H1 (cell line): Measurements from ENCODE around the gene ATG2B. TPM values are rescaled to one million over a fixed set of nuclear protein-coding genes. Genes with fewer than 3 reads are reported as not detected.

Experiments
- CTCF ChIA-PET: fragments of 300-600 bp; sonication (Branson Sonifier 250); formaldehyde crosslinking; loops from one replicate; lab custom pipeline; 2021; ENCODE audit not compliant: partially characterized antibody; lab: Charles Lee
- POLR2A ChIA-PET: fragments of 300-600 bp; sonication (Branson Sonifier 250); formaldehyde crosslinking; loops from one replicate; lab custom pipeline; 2021; ENCODE audit warnings: inconsistent platforms; ENCODE audit not compliant: partially characterized antibody; lab: Charles Lee
- DNase-seq, 2 experiments: peaks; one replicate each; pipeline versions ENCODE4 v3.0.0 to v3.0.0-alpha.2; 2010 to 2022; ENCODE audit warnings: low spot score in 2 of 2, low read depth in 1 of 2, mixed read lengths in 1 of 2
- FAIRE-seq: peaks from 2 replicates; lab custom pipeline; 2011; peaks lifted over from hg19 to GRCh38; lab: Jason Lieb, UNC
- H2AFZ ChIP-seq: 2 replicates; pipeline ENCODE4 v1.8.1; 2012; ENCODE audit warnings: low read length, inconsistent platforms
- H2AK5ac ChIP-seq: 2 replicates; pipeline ENCODE4 v1.6.1; 2013; ENCODE audit warnings: low read depth, low read length
- H2BK120ac ChIP-seq: replicated peaks from 2 replicates; pipeline ENCODE3; 2013; ENCODE audit warnings: low read depth, low read length, inconsistent platforms
- H2BK12ac ChIP-seq: 2 replicates; pipeline ENCODE4 v1.6.1; 2013; ENCODE audit warnings: low read depth, low read length
- H2BK15ac ChIP-seq: 2 replicates; pipeline ENCODE4 v1.6.1; 2013; ENCODE audit warnings: low read length
- H2BK20ac ChIP-seq: 2 replicates; pipeline ENCODE4 v1.6.1; 2013; ENCODE audit warnings: low read length
- H2BK5ac ChIP-seq: 2 replicates; pipeline ENCODE4 v1.6.1; 2013; ENCODE audit warnings: low read depth, low read length
- H3K14ac ChIP-seq: 2 replicates; pipeline ENCODE4 v1.6.1; 2013; ENCODE audit warnings: inconsistent platforms; ENCODE audit not compliant: insufficient read length
- H3K18ac ChIP-seq: 2 replicates; pipeline ENCODE4 v1.6.1; 2013; ENCODE audit warnings: low read length; ENCODE audit errors: extremely low read depth
- H3K23ac ChIP-seq: 2 replicates; pipeline ENCODE4 v1.6.1; 2013; ENCODE audit warnings: inconsistent platforms; ENCODE audit not compliant: insufficient read length
- H3K23me2 ChIP-seq: 2 replicates; pipeline ENCODE4 v1.6.1; 2013; ENCODE audit warnings: low read depth, low read length
- H3K27ac ChIP-seq: 2 replicates; pipeline ENCODE4 v1.6.1; 2011; ENCODE audit warnings: low read depth, low read length, inconsistent platforms
- H3K27me3 ChIP-seq, 4 experiments: replicated peaks in 1 of 4; 1 replicate in 1 of 4; 2 replicates in 3 of 4; pipeline versions ENCODE4 v1.6.1 to v1.8.1; 2011 to 2013; ENCODE audit warnings: low read length in 3 of 4, mild to moderate bottlenecking in 3 of 4, inconsistent platforms in 2 of 4, mixed read lengths in 2 of 4, moderate library complexity in 1 of 4; ENCODE audit not compliant: control insufficient read depth in 3 of 4, insufficient read depth in 3 of 4; ENCODE audit errors: extremely low read depth in 1 of 4
- H3K36me3 ChIP-seq, 4 experiments: 2 replicates each; pipeline versions ENCODE4 v1.6.1 to v1.8.1; 2011 to 2013; ENCODE audit warnings: mild to moderate bottlenecking in 4 of 4, low read length in 3 of 4, moderate library complexity in 2 of 4, control low read depth in 1 of 4, inconsistent platforms in 1 of 4; ENCODE audit not compliant: insufficient read depth in 4 of 4, control insufficient read depth in 2 of 4
- H3K4ac ChIP-seq: replicated peaks from 2 replicates; pipeline ENCODE3; 2013; ENCODE audit warnings: low read length, low read depth, mixed read lengths, inconsistent platforms; ENCODE audit not compliant: insufficient read length
- H3K4me1 ChIP-seq, 4 experiments: replicated peaks in 1 of 4; 1 replicate in 1 of 4; 2 replicates in 3 of 4; pipeline versions ENCODE4 v1.6.1 to v1.8.1; 2011 to 2013; ENCODE audit warnings: low read length in 3 of 4, inconsistent platforms in 2 of 4, mixed read lengths in 1 of 4; ENCODE audit not compliant: insufficient read depth in 4 of 4, control insufficient read depth in 3 of 4
- H3K4me2 ChIP-seq, 2 experiments: 2 replicates each; pipeline versions ENCODE4 v1.6.1 to v1.8.1; 2011 to 2013; ENCODE audit warnings: low read depth in 2 of 2, low read length in 2 of 2, control low read depth in 1 of 2, inconsistent platforms in 1 of 2, mild to moderate bottlenecking in 1 of 2; ENCODE audit not compliant: insufficient read depth in 1 of 2
- H3K4me3 ChIP-seq, 4 experiments: fragments of 200-600, 300-600 bp in 1 of 4; sonication (generic), shearing (Covaris generic), sonication (Bioruptor Twin) in 1 of 4; 2 replicates each; pipeline versions ENCODE4 v1.5.1 to v1.8.1; 2011 to 2016; ENCODE audit warnings: low read length in 4 of 4, low read depth in 3 of 4, control low read depth in 2 of 4, inconsistent platforms in 2 of 4, mild to moderate bottlenecking in 2 of 4, mixed read lengths in 1 of 4, moderate library complexity in 1 of 4; ENCODE audit not compliant: insufficient read depth in 2 of 4; ENCODE audit errors: extremely low read depth in 1 of 4
- H3K56ac ChIP-seq: replicated peaks from 2 replicates; pipeline ENCODE3; 2013; ENCODE audit warnings: low read depth, mild to moderate bottlenecking, mixed read lengths, low read length, inconsistent platforms; ENCODE audit not compliant: insufficient read length
- H3K79me1 ChIP-seq: 2 replicates; pipeline ENCODE4 v1.6.1; 2013; ENCODE audit warnings: low read depth, low read length, control low read depth
- H3K79me2 ChIP-seq, 2 experiments: 2 replicates each; pipeline versions ENCODE4 v1.6.1 to v1.8.1; 2012 to 2013; ENCODE audit warnings: low read length in 2 of 2, mild to moderate bottlenecking in 2 of 2, inconsistent platforms in 1 of 2; ENCODE audit not compliant: insufficient read depth in 2 of 2, control insufficient read depth in 1 of 2
- H3K9ac ChIP-seq, 4 experiments: replicated peaks in 1 of 4; 1 replicate in 1 of 4; 2 replicates in 3 of 4; pipeline versions ENCODE4 v1.6.1 to v1.8.1; 2011 to 2013; ENCODE audit warnings: low read depth in 3 of 4, low read length in 3 of 4, control low read depth in 2 of 4, mild to moderate bottlenecking in 2 of 4, moderate library complexity in 2 of 4, inconsistent platforms in 1 of 4; ENCODE audit errors: extremely low read depth in 1 of 4
- H3K9me3 ChIP-seq, 2 experiments: 2 replicates each; pipeline versions ENCODE4 v1.6.1 to v1.8.1; 2012 to 2013; ENCODE audit warnings: mild to moderate bottlenecking in 2 of 2, moderate library complexity in 2 of 2, control low read depth in 1 of 2, inconsistent platforms in 1 of 2, low read depth in 1 of 2, low read length in 1 of 2, mixed read lengths in 1 of 2; ENCODE audit not compliant: insufficient read depth in 2 of 2
- H4K20me1 ChIP-seq, 2 experiments: replicated peaks in 1 of 2; 2 replicates each; pipeline versions ENCODE3 to v1.8.1; 2011 to 2013; ENCODE audit warnings: inconsistent platforms in 2 of 2, low read length in 2 of 2, mild to moderate bottlenecking in 1 of 2; ENCODE audit not compliant: insufficient read depth in 2 of 2, control insufficient read depth in 1 of 2
- H4K5ac ChIP-seq: 2 replicates; pipeline ENCODE4 v1.6.1; 2013; ENCODE audit warnings: low read length, low read depth, mixed read lengths, inconsistent platforms; ENCODE audit not compliant: insufficient read length
- H4K8ac ChIP-seq: 2 replicates; pipeline ENCODE4 v1.8.0; 2013; ENCODE audit warnings: mild to moderate bottlenecking, moderate library complexity, low read length, inconsistent platforms; ENCODE audit not compliant: insufficient read depth; ENCODE audit errors: extremely low read depth
- H4K91ac ChIP-seq: replicated peaks from 2 replicates; pipeline ENCODE3; 2013; ENCODE audit warnings: low read length, mixed read lengths, inconsistent platforms; ENCODE audit not compliant: insufficient read length
- CBX8 ChIP-seq: fragments of 300-800, 300-1000 bp; sonication (generic); IDR thresholded peaks from 2 replicates; pipeline ENCODE4 v1.7.1; 2016; ENCODE audit warnings: low read depth, low read length, borderline replicate concordance
- EP300 ChIP-seq, 2 experiments: IDR thresholded peaks; 1 replicate in 1 of 2; 2 replicates in 1 of 2; pipeline ENCODE4 v1.6.1; 2011 to 2012; ENCODE audit warnings: low read depth in 2 of 2, low read length in 2 of 2, mild to moderate bottlenecking in 2 of 2, borderline replicate concordance in 1 of 2, inconsistent platforms in 1 of 2, moderate library complexity in 1 of 2
- KDM1A ChIP-seq: fragments of 200-600, 300-600 bp; sonication (generic); IDR thresholded peaks from 2 replicates; pipeline ENCODE4 v1.7.1; 2016; ENCODE audit warnings: mild to moderate bottlenecking, low read length, borderline replicate concordance
- MAFK ChIP-seq: IDR thresholded peaks from 2 replicates; pipeline ENCODE4 v1.6.1; 2012; ENCODE audit warnings: low read depth, mild to moderate bottlenecking, improper control_type of control experiment, low read length
- RXRA ChIP-seq: IDR thresholded peaks from 2 replicates; pipeline ENCODE4 v1.6.1; 2011; ENCODE audit warnings: low read depth, mild to moderate bottlenecking, low read length, moderate library complexity; ENCODE audit not compliant: insufficient read depth
- ZNF274 ChIP-seq: IDR thresholded peaks from 2 replicates; pipeline ENCODE4 v1.7.0; 2012; ENCODE audit warnings: low read length, borderline replicate concordance; ENCODE audit errors: extremely low read depth
- WGBS, 2 experiments: shearing (Covaris generic) in 1 of 2; methylation state at CpG; one replicate each; pipeline versions ENCODE4 v1.1.6 to v1.1.7; 2013 to 2015; ENCODE audit warnings: low lambda C conversion rate in 2 of 2, mixed read lengths in 2 of 2, inconsistent platforms in 1 of 2, low coverage in 1 of 2, missing lambda C conversion rate in 1 of 2; ENCODE audit not compliant: insufficient replicate concordance in 2 of 2, insufficient coverage in 1 of 2, insufficient read length in 1 of 2; ENCODE audit errors: extremely low coverage in 1 of 2, missing lambda C conversion rate in 1 of 2; 5-methylcytosine and 5-hydroxymethylcytosine counted together
- polyA plus RNA-seq, 7 experiments: library from polyadenylated mRNA; depleted of rRNA in 3 of 7; stranded (reverse) in 5 of 7; unstranded in 2 of 7; fragments of >200 nt in 5 of 7; fragments of 200-250 nt in 2 of 7; gene quantifications; 1 replicate in 5 of 7; 2 replicates in 1 of 7; 4 replicates in 1 of 7; pipeline versions ENCODE4 v1.2.1 to v1.2.3, GENCODE V29; 2011 to 2013; ENCODE audit warnings: missing spikeins in 2 of 7, mixed read lengths in 2 of 7
- total RNA-seq: library from RNA; stranded (reverse); fragmentation: NEBNext Ultra II Directional; extraction: Animal tissue kit (Norgen Biotek cat#: 25700); gene quantifications from 2 replicates; pipeline ENCODE4 v1.2.1, GENCODE V29; 2021

The ATG2B gene
- total and polyA plus RNA-seq, 2 of the 8 experiments (the other 6 are each of a cell fraction or from before 2014, with no cell fraction given): 4.6 to 14.4 TPM

- no peak overlapping the region for H3K56ac ChIP-seq
- no peak overlapping the region for H3K4me2 ChIP-seq
- H3K14ac ChIP-seq: no peak overlapping the region
- H3K4me1 ChIP-seq: peaks cover 0 to 3% (median 0%) of the 10 kb centered on the region in 4 experiments; a peak in 1 of 7 replicates
- no peak overlapping the region for H2BK120ac ChIP-seq
- CTCF ChIA-PET: no interaction called here
- H3K4me3 ChIP-seq: no peak overlapping the region
- WGBS, 2 experiments: 89% methylated on average over 1 of the region's 1 CpG; no CpG with 5 or more reads in 1 of the 2 experiments
- no peak overlapping the region for H3K27ac ChIP-seq
- H4K8ac ChIP-seq: no peak overlapping the region
- H3K23ac ChIP-seq: no peak overlapping the region
- H2AFZ ChIP-seq: no peak overlapping the region
- H4K20me1 ChIP-seq: no peaks in the 10 kb centered on the region
- no peaks in the 10 kb centered on the region for H3K23me2 ChIP-seq
- POLR2A ChIA-PET: no interaction called here
- no peaks in the 10 kb centered on the region for H3K27me3 ChIP-seq
- H3K18ac ChIP-seq: no peak overlapping the region
- no peak overlapping the region for H2BK5ac ChIP-seq
- FAIRE-seq (no peak), DNase-seq (no peak)
- H3K9me3 ChIP-seq: no peaks in the 10 kb centered on the region
- no peak overlapping the region for H4K5ac ChIP-seq
- no peak overlapping the region for H2AK5ac ChIP-seq
- no peak overlapping the region for H4K91ac ChIP-seq
- H3K79me1 ChIP-seq: no peaks in the 10 kb centered on the region
- H3K79me2 ChIP-seq: no peaks in the 10 kb centered on the region
- no peak overlapping the region for H2BK20ac ChIP-seq
- peaks cover 0 to 10% (median 2%) of the 10 kb centered on the region in 4 experiments; a peak in 4 of 8 replicates for H3K36me3 ChIP-seq
- H3K4ac ChIP-seq: no peak overlapping the region
- no peak overlapping the region for H3K9ac ChIP-seq
- no peak overlapping the region for H2BK12ac ChIP-seq
- no peak for TF ChIP-seq ZNF274
- TF ChIP-seq EP300 (IDR thresholded peaks at IDR 0.05; ENCODE audit: borderline replicate concordance in 1 of 2, low read depth in 2 of 2, low read length in 2 of 2): no peak
- TF ChIP-seq KDM1A: no peak
- no peak for TF ChIP-seq CBX8
- no peak for TF ChIP-seq RXRA
- TF ChIP-seq MAFK: no peak
- no peak overlapping the region for H2BK15ac ChIP-seq
These were observed 24.6 kb downstream of the ATG2B start for GRCh38 chr14:96338551-96338950.
